T-helper 2 cell (primary cell): ENCODE data around the gene FOXK2.
"Not testable (repeated sequence)": the region's sequence is repeated elsewhere in the genome, so short reads cannot be mapped to it uniquely, and the experiment has no call there.

Experiments
- DNase-seq, 5 experiments: peaks; one replicate each; pipeline versions ENCODE4 v3.0.0 to v3.0.0-alpha.2; 2012 to 2022

The FOXK2 gene

DNA sequence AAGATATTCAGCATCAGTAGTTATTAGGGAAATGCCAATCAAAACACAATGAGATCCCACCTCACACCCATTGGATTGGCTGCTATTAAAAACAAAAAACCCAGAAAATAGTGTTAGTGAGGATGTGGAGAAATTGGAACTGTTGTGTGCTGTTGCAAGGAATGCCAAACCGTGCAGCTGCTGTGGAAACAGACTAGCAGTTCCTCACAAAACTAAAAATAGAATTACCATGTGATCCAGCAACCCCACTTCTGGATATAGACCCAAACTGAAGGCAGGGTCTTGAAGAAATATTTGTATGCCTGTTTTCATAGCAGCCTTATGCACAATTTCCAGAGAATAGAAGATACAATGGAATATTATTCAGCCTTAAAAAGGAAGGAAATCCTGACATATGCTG is 46.0 kb downstream of the FOXK2 start:
- DNase-seq, result no peak

DNA sequence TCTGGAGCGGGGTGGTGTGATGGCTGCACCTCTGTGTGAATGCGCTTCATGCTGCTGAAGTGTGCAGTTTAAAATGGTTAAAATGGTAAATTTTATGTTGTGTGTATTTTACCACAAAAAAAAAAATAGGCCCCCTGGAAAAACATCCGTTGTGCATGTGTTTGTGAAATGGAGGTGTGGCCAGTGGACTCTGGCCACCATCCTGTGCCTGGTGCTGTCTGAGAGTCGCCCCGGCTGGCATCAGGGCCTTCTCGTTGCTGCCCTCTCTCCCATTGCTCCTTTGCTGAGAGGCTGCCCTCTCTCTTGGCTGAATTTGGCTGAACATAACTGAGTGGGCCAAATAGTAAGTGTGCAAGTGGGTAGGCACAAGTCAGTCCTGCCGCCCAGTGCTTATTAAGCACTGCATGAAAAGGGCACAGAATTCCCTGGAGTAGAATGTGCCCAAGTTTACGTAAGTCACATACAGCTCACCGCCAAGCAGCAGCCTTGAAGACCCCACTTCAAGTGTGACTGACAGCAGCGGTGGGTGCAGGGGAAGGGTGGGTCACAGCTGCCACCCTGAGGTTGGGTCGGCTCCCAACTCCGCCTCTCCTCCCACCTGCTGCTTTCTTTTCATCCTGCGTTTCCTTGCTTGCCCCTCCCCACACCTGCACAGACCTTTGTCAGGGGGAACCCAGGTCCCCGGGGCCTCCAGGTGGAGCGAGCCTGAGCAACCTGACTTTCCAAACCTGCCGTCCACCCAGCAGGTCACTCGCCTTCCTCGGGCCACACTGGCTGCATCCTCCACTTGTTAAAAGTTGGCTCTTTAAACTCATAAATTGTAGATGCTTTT is 46.8 kb downstream of the FOXK2 start:
- DNase-seq, result no peak

DNA sequence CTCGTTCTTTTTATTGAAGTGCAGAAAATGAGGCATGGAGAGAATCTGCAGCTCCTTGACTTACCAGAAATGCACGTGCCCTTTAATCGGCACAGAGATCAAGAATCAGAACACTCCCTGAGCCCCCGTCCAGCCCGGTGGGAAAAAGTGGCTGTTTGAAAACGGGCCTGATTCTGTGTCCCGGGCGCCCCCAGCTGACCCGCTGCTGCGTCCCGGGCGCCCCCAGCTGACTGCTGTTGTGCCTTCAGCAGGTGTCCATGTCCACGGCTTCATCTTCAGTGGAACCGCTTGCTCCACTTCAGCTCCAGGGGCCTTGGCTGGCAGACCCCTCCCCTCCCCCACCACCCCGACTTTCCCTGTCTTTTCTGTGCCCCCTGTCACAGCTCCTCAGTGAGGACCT is 47.8 kb downstream of the FOXK2 start:
- DNase-seq, result no peak

DNA sequence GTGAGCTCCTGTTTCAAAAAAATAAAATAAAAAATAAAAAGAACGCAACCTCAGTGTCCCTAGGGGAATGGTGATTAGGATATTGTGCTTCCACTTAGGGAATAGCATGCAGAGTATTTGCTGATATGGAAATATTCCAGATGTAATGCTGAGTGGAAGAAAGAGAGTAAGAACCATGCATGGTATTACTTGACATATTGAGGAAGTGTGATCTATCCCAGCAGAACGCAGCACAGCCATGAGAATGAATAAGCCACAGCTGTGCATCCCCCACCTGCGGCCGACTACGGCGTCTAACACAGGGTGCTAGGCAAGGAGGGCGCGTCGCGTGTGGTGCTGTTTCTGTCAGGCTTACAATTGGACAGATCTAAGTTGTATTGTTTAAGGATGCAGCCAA is 49.5 kb downstream of the FOXK2 start:
- DNase-seq, result no peak

DNA sequence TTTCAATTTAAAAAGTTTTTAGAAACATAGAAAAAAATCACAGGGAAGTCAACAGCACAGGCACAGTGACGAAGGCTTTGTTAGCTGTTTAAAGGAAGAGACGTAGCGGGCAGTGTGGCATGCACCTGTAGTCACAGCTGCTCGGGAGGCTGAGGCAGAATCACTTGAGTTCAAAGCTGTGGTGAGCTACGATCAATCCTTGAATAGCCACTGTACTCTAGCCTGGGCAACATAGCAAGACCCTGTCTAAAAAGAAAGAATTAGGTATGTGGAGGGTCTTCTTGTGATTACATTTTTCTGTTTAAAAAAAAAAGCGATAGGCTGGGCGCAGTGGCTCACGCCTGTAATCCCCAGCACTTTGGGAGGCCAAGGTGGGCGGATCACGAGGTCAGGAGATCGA is 50.1 kb downstream of the FOXK2 start:
- DNase-seq, result no peak

DNA sequence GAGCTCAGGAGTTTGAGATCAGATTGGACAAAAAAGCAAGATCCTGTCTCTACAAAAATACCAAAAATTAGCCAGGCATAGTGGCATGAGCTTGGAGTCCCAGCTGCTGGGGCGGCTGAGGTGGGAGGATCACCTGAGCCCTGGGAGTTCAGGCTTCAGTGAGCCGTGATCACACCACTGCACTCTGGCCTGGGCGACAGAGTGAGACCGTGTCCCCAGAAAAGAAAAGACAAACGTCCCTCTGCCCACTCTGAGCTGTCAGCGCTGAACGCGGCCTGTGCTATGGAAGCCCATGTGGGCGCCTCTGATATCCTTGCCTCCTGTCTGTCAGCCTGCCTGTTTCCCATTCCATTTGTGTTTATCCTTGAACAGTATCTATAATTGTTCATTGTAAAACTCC is 50.7 kb downstream of the FOXK2 start:
- no peak for DNase-seq

DNA sequence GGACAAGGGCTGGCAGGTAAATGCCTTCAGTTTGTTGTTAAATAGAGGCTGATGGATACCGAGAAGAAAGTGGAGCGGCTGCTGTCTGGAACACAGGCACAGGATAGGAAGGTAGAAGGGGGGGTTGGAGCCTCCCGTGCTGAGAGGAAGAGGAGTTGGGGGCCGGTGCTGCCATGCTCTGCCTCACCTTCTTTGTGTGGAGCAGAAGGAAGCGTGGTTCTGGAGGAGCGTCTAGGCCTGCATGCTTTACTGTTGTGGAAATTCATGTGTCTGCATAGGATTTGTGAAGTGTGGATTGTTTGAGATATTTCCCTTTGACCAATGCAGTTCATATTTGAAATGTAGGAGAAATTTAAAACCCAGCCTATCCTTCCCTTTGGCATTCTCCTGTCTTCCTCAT is 52.3 kb downstream of the FOXK2 start:
- no peak for DNase-seq

DNA sequence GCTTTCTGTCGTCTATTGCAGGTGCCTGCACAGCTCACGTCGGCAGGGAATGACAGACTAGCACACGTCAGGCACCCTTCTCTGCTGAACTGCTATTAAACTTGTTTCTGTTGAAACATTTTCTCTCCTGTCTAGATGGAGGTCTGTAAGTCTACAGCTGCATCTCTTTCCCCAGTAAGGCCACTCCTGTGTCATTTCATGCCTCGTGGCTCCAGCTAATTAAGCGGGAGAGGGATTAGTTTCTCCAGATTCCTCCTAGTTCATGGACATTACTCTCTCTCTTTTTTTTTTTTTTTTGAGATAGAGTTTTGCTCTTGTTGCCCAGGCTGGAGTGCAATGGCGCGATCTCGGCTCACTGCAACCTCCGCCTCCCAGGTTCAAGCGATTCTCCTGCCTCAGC is 54.5 kb downstream of the FOXK2 start:
- no peak for DNase-seq

DNA sequence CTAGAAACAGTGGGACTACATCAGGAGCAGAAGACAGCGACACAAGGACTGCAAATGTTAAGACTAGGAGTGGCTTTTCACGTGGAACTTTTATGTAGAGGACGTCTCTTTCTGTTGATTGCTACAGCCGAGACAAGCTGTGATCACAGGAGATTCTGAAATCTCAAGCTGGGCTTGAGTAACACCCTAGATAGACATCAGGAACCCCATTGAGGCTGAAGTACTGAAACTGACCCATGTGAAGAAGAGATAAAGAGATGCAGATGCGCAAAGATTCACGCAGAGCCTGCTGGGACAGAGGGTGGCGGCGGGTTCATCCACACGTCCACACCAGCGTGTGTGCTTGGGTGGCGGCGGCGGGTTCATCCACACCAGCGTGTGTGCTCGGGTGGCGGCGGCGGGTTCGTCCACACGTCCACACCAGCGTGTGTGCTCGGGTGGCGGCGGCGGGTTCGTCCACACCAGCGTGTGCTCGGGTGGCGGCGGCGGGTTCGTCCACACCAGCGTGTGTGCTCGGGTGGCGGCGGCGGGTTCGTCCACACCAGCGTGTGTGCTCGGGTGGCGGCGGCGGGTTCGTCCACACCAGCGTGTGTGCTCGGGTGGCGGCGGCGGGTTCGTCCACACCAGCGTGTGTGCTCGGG is 56.2 kb downstream of the FOXK2 start:
- not testable (repeated sequence) for DNase-seq

DNA sequence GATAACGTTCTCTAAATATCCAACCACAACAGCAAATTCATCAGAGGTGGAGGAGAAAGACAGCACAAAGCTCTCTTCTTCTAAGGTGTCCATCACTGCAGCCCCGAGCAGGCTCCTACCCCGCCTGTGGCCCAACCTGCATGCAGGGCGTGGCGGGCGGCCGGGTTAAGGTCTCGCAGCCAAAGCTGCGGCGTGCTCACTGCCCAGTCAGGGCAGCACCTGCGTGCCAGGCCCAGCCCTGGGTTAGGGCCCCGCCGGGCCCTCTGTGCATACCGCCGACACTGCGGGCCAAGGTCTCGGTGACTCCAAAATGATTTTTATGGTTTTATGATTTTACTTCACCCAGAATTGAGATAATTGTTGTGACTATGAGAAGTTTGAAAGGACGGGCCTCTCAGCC is 57.8 kb downstream of the FOXK2 start:
- DNase-seq, result no peak

DNA sequence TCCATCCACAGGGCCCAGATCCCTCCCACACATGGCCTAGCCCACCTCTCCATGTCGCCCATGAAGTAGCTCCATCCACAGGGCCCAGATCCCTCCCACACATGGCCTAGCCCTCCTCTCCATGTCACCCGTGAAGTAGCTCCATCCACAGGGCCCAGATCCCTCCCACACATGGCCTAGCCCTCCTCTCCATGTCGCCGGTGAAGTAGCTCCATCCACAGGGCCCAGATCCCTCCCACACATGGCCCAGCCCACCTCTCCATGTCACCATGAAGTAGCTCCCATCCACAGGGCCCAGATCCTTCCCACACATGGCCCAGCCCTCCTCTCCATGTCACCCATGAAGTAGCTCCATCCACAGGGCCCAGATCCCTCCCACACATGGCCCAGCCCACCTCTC is 60.4 kb downstream of the FOXK2 start:
- DNase-seq, result not testable (repeated sequence)

DNA sequence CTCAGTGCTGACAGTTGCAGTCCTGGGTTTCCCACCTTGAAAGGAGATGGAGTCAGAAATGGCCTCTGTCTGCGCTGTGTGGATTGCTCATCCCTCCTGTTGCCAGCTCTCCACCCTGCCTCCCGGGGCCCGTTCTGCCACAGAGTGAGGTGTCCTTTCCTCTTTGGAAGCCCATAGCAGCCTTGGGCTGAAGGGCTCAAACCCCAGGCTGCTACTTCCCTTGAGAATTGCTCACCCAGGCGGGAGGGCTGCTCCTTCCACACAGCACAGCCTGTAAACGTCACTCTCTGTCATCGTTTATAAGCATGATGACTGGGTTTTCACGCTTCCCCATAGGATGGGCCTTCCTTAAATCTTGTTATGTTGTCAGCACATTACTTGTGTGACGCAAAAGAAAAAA is 62.7 kb downstream of the FOXK2 start:
- no peak for DNase-seq

DNA sequence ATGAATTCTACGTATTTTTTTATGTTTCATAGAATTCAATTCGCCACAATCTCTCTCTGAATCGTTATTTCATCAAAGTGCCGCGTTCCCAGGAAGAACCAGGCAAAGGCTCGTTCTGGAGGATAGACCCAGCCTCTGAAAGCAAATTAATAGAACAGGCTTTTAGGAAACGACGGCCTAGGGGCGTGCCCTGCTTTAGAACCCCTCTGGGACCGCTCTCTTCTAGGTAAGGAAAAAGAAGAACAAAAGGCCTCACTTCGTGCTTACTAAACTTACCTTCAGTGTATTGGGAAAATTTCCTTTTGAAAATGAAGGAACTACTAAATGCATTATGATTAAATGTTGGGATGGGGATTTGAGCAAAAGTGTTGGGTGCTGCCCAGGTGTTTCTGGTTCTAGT is 63.2 kb downstream of the FOXK2 start:
- DNase-seq, result no peak

DNA sequence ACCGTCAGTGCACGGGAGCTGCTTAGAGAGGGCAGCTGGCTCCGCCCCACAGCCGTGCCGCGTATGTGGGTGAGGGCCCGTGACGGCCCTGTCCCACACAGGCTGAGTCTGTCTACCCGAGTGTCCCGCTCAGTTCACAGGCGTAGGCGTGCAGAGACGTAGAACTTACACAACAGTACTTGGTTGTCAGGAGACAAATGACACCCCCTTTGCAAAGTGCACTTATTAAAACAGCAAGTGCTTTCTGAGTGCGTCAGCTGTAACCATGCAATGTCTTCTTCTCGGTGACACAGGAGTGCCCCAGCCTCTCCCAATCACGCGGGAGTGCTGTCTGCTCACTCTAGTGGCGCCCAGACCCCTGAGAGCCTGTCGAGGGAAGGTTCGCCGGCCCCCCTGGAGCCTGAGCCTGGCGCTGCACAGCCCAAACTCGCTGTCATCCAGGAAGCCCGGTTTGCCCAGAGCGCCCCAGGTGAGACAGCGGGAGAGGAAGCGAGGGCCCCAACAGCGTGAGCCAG is 64.2 kb downstream of the FOXK2 start:
- DNase-seq, result peak in 1 of 5 experiments; percentile 27

DNA sequence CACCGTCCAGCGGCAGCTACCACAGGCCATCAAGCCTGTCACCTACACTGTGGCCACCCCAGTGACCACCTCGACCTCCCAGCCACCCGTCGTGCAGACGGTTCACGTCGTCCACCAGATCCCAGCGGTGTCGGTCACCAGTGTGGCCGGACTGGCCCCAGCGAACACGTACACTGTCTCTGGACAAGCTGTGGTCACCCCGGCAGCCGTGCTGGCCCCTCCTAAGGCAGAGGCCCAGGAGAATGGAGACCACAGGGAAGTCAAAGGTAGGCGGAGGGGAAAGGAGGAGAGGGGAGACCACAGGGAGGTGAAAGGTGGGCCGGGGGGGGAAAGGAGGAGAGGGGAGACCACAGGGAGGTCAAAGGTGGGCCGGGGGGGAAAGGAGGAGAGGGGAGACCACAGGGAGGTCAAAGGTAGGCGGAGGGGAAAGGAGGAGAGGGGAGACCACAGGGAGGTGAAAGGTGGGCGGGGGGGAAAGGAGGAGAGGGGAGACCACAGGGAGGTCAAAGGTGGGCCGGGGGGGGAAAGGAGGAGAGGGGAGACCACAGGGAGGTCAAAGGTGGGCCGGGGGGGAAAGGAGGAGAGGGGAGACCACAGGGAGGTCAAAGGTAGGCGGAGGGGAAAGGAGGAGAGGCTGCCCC is 66.5 kb downstream of the FOXK2 start:
- DNase-seq, result peak in 1 of 5 experiments; percentile 57

DNA sequence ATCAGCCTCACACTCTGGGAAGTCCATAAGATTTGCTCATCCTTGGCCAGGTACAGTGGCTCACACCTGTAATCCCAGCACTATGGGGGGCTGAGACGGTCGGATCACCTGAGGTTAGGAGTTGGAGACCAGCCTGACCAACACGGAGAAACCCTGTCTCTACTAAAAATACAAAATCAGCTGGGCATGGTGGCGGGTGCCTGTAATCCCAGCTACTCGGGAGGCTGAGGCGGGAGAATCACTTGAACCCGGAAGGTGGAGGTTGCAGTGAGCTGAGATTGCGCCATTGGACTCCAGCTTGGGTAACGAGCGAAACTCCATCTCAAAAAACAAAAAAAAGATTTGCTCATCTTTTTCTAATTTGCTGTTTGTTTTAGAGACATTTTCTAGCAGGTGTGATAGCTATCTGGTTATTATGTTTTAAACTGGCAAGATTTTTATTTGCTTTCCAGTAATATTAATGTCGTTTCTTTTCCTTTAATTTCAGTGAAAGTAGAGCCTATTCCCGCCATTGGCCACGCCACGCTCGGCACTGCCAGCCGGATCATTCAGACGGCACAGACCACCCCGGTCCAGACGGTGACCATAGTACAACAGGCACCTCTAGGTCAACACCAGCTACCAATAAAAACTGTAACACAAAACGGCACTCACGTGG is 67.2 kb downstream of the FOXK2 start:
- no peak for DNase-seq

DNA sequence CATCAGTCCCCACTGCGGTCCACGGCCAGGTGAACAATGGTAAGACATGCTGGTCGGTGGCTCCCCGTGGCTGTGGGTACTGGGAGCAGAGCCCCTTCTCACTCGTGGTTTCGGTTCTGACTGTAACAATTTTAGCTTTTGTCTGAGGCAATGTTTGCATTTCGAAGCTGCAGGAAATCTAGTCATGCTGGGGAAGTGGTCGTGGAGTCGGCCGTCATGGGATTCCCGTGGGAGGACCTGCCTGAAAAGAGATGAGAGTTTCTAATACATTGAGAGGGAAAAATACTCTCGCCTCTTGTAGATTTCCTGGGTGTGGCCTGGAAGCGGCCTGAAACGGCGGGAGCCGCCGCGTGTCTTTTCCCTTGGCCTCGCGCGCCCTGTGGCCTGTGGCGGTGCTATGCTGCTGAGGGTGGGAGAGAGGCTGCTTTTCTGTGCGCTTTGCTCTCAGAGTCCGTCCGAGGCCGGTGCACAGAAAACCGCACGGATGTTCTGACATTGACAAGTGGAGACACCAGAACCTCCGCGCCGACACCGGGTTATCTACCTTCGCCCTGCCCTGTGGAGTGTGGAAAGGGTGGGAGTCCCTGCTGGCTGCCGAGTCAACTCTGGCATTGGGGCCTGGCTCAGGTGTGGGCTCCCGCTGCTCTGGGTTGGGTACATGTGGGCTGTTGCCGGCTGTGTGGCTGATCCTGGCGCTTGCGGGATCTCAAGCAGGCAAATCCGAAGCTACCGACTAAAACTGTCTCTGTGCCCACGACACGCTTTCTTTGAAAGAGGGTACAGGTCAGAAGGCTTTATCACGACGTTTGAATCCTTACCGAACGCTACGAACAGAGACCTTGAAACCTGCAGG is 67.9 kb downstream of the FOXK2 start:
- no peak for DNase-seq

DNA sequence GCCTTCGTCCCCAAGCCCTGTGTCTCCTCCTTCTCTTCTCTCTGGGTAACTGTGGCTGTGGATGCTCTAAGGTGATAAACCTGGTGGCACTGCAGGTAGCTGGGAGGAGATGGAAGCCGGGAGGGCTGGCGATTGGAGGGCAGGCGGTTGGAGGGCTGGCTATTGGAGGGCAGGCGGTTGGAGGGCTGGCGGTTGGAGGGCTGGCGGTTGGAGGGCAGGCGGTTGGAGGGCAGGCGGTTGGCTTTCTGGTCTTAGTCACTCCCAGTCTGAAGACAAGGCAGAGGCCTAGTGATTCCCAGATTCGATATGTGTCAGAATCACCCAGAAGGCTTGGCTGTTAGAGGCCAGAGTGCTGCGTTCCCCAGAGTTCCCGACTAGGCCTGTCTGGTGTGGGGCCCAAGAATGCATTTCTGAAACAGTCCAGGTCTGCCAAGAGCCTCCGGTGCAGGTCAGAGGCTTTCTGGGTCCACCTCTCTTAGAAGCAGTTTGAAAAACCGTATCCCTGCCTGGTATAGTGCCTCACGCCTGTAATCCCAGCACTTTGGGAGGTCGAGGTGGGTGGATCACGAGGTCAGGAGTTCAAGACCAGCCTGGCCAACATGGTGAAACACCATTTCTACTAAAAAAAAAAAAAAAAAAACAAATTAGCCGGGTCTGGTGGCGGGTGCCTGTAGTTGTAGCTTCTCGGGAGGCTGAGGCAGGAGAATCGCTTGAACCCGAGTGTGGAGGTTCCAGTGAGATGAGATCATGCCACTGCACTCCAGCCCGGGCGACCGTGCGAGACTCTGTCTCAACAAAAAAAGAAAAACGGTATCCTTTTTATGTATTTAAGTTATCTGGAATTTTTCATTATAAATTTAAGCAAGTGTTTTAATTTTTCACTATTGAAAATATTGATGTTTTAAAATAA is 69.0 kb downstream of the FOXK2 start:
- DNase-seq, result no peak

DNA sequence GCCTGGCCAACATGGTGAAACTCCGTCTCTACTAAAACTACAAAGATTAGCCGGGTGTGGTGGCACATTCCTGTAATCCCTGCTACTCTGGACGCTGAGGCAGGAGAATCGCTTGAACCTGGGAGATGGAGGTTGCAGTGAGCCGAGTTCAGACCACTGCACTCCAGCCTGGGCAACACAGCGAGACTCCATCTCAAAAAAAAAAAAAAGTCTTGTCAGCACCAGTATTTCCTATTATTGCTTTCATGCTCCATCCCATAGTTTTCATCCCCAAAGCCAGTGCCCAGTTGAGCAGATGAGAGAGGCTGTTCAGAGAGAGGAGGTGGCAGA is 70.3 kb downstream of the FOXK2 start:
- DNase-seq, result no peak

DNA sequence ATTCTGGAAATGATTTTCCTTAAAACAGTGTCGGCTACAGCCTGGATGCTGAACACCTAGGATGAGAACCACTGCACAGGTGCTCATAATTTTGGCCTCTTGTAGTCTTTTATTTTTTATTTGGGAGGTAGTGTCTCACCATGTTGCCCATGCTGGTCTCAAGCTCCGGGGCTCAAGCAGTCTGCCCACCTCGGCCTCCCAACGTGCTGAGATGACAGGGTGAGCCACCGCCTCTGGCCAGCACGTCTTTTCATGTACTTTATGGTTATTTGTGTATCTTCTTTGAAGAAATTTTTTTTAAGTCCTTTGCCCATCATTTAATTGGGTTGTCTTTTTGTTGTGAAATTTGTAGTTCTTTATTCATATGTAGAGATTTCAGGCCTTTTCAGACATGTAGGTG is 70.7 kb downstream of the FOXK2 start:
- no peak for DNase-seq

DNA sequence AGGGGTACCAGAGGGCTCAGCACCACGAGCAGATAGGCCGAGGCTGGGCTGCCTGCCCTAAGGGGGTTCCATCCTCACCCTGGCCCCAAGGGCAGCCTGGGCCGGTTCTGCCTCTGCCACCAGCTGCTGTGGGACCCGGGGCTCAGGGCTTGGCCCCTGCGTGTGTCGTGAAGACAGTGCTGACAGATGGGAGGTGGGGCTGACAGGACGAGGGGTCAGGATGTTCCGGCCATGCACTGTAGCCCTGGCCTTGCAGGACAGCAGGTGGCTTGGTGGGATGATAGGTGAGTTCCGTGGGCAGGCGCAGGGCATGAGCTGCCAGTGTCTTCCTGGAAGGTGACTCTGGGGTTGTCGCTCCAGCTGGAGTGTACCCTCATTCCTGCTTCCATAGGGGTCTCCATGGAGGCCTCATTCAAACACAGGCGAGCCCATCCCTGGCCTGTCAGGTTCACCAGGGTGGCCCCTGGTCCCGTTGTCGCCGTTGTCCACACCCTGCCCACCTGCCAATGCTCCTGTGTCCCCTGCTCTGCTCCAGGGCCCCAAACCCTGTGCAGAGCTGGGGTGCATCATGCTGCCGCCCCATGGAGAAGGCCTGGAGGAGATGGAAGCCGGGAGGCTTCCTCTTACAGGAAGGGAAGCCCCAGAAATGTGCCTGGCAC is 71.5 kb downstream of the FOXK2 start:
- DNase-seq, result no peak
